ENCODE measurements around the gene GABRG3. TPM values are rescaled to one million over a fixed set of nuclear protein-coding genes. Genes with fewer than 3 reads are reported as not detected.

The GABRG3 gene
- total RNA-seq, 1 donor from 2014 or later, result 0.54 TPM

GRCh38 chr15:27062951-27063350 lies 92.0 kb downstream of the GABRG3 start:
- Histone ChIP-seq H3K9me3 (ENCODE audit: insufficient read depth, low read depth, low read length) (peaks cover 6% of the 10 kb centered on the region), H3K27ac (ENCODE audit: low read depth, low read length) (no peak overlapping the region), H2AFZ (ENCODE audit: low read depth, low read length) (no peak overlapping the region), H3K4me1 (ENCODE audit: insufficient read depth, low read length) (peaks cover 2% of the 10 kb centered on the region), H3K36me3 (ENCODE audit: insufficient read depth, low read length) (no peaks in the 10 kb centered on the region), H3K4me3 (ENCODE audit: insufficient read depth, low read depth, low read length) (no peak overlapping the region), H3K9ac (ENCODE audit: low read length) (no peak overlapping the region), H3K27me3 (ENCODE audit: insufficient read depth, low read length) (no peaks in the 10 kb centered on the region), H4K20me1 (ENCODE audit: insufficient read depth, low read length) (no peaks in the 10 kb centered on the region), H3K4me2 (ENCODE audit: low read length) (no peak overlapping the region), H3K79me2 (ENCODE audit: insufficient read depth, low read length) (no peaks in the 10 kb centered on the region)
- no peak for FAIRE-seq
- H3K9me3 Mint-ChIP-seq (ENCODE audit: unreplicated experiment), result no peaks in the 10 kb centered on the region
- H3K4me3 Mint-ChIP-seq (ENCODE audit: unreplicated experiment), result no peak overlapping the region
- H3K36me3 Mint-ChIP-seq (ENCODE audit: low read depth, unreplicated experiment), result no peaks in the 10 kb centered on the region
- H3K27ac Mint-ChIP-seq (ENCODE audit: unreplicated experiment), result no peak overlapping the region
- DNase-seq (ENCODE audit: low read depth), result no peak
- H3K4me1 Mint-ChIP-seq (ENCODE audit: low read depth, unreplicated experiment), result peaks cover 5% of the 10 kb centered on the region
- TF ChIP-seq EZH2 (IDR thresholded peaks at IDR 0.05; ENCODE audit: insufficient read depth, low read length), result no peak
- TF ChIP-seq, protein P1, sequence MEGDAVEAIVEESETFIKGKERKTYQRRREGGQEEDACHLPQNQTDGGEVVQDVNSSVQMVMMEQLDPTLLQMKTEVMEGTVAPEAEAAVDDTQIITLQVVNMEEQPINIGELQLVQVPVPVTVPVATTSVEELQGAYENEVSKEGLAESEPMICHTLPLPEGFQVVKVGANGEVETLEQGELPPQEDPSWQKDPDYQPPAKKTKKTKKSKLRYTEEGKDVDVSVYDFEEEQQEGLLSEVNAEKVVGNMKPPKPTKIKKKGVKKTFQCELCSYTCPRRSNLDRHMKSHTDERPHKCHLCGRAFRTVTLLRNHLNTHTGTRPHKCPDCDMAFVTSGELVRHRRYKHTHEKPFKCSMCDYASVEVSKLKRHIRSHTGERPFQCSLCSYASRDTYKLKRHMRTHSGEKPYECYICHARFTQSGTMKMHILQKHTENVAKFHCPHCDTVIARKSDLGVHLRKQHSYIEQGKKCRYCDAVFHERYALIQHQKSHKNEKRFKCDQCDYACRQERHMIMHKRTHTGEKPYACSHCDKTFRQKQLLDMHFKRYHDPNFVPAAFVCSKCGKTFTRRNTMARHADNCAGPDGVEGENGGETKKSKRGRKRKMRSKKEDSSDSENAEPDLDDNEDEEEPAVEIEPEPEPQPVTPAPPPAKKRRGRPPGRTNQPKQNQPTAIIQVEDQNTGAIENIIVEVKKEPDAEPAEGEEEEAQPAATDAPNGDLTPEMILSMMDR (IDR thresholded peaks at IDR 0.05; ENCODE audit: insufficient read depth, low read depth, low read length), result no peak
- H3K27me3 Mint-ChIP-seq (ENCODE audit: low read depth, unreplicated experiment), result peaks cover 10% of the 10 kb centered on the region

DNA sequence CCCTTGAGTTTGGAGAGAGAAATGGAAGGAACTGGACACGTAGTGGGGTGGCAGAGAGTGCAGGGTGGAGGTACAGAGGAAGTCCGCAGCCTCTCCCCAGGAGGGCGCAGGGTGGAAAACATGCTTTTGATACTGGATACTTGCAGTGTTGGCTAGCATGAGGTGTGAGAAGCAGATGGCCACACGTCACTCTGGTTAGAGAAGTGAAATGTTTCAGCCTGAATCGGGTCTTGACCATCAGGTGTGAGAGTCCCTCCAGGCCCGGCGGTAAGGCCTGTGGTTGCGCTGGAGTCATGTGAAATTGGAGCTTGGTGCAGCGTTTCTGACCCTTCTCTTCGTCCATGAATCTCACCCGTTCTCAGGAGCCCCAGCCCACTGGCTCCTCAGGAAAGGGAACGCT lies 93.1 kb downstream of the GABRG3 start:
- H3K36me3 Mint-ChIP-seq (ENCODE audit: low read depth, unreplicated experiment), result no peaks in the 10 kb centered on the region
- no peak overlapping the region for H3K4me3 ChIP-seq (ENCODE audit: insufficient read depth, low read depth, low read length)
- no peak for FAIRE-seq
- no peak for TF ChIP-seq EZH2 (IDR thresholded peaks at IDR 0.05; ENCODE audit: insufficient read depth, low read length)
- TF ChIP-seq, protein P1 (IDR thresholded peaks at IDR 0.05; ENCODE audit: insufficient read depth, low read depth, low read length), result no peak
- no peaks in the 10 kb centered on the region for H3K27me3 ChIP-seq (ENCODE audit: insufficient read depth, low read length)
- peaks cover 3% of the 10 kb centered on the region for H3K4me1 Mint-ChIP-seq (ENCODE audit: low read depth, unreplicated experiment)
- H3K9ac ChIP-seq (ENCODE audit: low read length), result no peak overlapping the region
- H3K27ac Mint-ChIP-seq (ENCODE audit: unreplicated experiment), result no peak overlapping the region
- H3K36me3 ChIP-seq (ENCODE audit: insufficient read depth, low read length), result no peaks in the 10 kb centered on the region
- H3K9me3 Mint-ChIP-seq (ENCODE audit: unreplicated experiment), result peaks cover 3% of the 10 kb centered on the region
- H3K79me2 ChIP-seq (ENCODE audit: insufficient read depth, low read length), result no peaks in the 10 kb centered on the region
- H3K27ac ChIP-seq (ENCODE audit: low read depth, low read length), result no peak overlapping the region
- H3K27me3 Mint-ChIP-seq (ENCODE audit: low read depth, unreplicated experiment), result peaks cover 16% of the 10 kb centered on the region
- no peaks in the 10 kb centered on the region for H3K4me1 ChIP-seq (ENCODE audit: insufficient read depth, low read length)
- no peak overlapping the region for H2AFZ ChIP-seq (ENCODE audit: low read depth, low read length)
- no peak for DNase-seq (ENCODE audit: low read depth)
- H3K9me3 ChIP-seq (ENCODE audit: insufficient read depth, low read depth, low read length), result peaks cover 15% of the 10 kb centered on the region
- no peak overlapping the region for H3K4me3 Mint-ChIP-seq (ENCODE audit: unreplicated experiment)
- no peak overlapping the region for H3K4me2 ChIP-seq (ENCODE audit: low read length)
- no peaks in the 10 kb centered on the region for H4K20me1 ChIP-seq (ENCODE audit: insufficient read depth, low read length)

- Histone ChIP-seq H3K27ac (ENCODE audit: low read depth, low read length) (no peak overlapping the region), H3K27me3 (ENCODE audit: insufficient read depth, low read length) (no peaks in the 10 kb centered on the region), H3K36me3 (ENCODE audit: insufficient read depth, low read length) (no peaks in the 10 kb centered on the region), H3K9me3 (ENCODE audit: insufficient read depth, low read depth, low read length) (peaks cover 15% of the 10 kb centered on the region), H3K4me2 (ENCODE audit: low read length) (no peak overlapping the region), H3K4me1 (ENCODE audit: insufficient read depth, low read length) (no peaks in the 10 kb centered on the region), H3K9ac (ENCODE audit: low read length) (no peak overlapping the region), H3K4me3 (ENCODE audit: insufficient read depth, low read depth, low read length) (no peak overlapping the region), H3K79me2 (ENCODE audit: insufficient read depth, low read length) (no peaks in the 10 kb centered on the region), H4K20me1 (ENCODE audit: insufficient read depth, low read length) (no peaks in the 10 kb centered on the region), H2AFZ (ENCODE audit: low read depth, low read length) (no peak overlapping the region)
- Mint-ChIP-seq H3K9me3 (ENCODE audit: unreplicated experiment) (peaks cover 3% of the 10 kb centered on the region), H3K27me3 (ENCODE audit: low read depth, unreplicated experiment) (peaks cover 16% of the 10 kb centered on the region), H3K36me3 (ENCODE audit: low read depth, unreplicated experiment) (no peaks in the 10 kb centered on the region), H3K4me3 (ENCODE audit: unreplicated experiment) (no peak overlapping the region), H3K27ac (ENCODE audit: unreplicated experiment) (no peak overlapping the region), H3K4me1 (ENCODE audit: low read depth, unreplicated experiment) (peaks cover 3% of the 10 kb centered on the region)
- FAIRE-seq (no peak), DNase-seq (ENCODE audit: low read depth) (no peak)
- TF ChIP-seq EZH2 (IDR thresholded peaks at IDR 0.05; ENCODE audit: insufficient read depth, low read length), result no peak
- TF ChIP-seq, protein P1 (IDR thresholded peaks at IDR 0.05; ENCODE audit: insufficient read depth, low read depth, low read length), result no peak
Measured at GRCh38 chr15:27065151-27065550, 94.2 kb downstream of the GABRG3 start.

Measured in astrocyte (in vitro differentiated cells and primary cell).